SK-N-SH treated with all-trans-retinoic acid at 6 μM for 48 hours (cell line): ENCODE results near the gene SKAP2.

Experiments
- BACH2 ChIP-seq: fragments of 250-450 bp; sonication (Bioruptor Pico); IDR thresholded peaks from 2 replicates; pipeline ENCODE4 v1.9.0; 2021; ENCODE audit warnings: mild to moderate bottlenecking, borderline replicate concordance
- ZFP3 ChIP-seq: fragments of 250-450 bp; sonication (Bioruptor Pico); IDR thresholded peaks from 2 replicates; pipeline ENCODE4 v1.5.0; 2020; ENCODE audit warnings: mild to moderate bottlenecking, moderate library complexity
- ZNF565 ChIP-seq: fragments of 450-650 bp; formaldehyde crosslinking; conservative IDR thresholded peaks from 2 replicates; pipeline ENCODE4 v1.5.0; 2020; ENCODE audit warnings: low read depth, mild to moderate bottlenecking, moderate library complexity
- TF ChIP-seq, protein P1 (sequence below): fragments of 250-450 bp; sonication (Bioruptor Pico); IDR thresholded peaks from 2 replicates; pipeline ENCODE4 v1.8.0; 2020; ENCODE audit warnings: mild to moderate bottlenecking, moderate library complexity, borderline replicate concordance

DNA sequence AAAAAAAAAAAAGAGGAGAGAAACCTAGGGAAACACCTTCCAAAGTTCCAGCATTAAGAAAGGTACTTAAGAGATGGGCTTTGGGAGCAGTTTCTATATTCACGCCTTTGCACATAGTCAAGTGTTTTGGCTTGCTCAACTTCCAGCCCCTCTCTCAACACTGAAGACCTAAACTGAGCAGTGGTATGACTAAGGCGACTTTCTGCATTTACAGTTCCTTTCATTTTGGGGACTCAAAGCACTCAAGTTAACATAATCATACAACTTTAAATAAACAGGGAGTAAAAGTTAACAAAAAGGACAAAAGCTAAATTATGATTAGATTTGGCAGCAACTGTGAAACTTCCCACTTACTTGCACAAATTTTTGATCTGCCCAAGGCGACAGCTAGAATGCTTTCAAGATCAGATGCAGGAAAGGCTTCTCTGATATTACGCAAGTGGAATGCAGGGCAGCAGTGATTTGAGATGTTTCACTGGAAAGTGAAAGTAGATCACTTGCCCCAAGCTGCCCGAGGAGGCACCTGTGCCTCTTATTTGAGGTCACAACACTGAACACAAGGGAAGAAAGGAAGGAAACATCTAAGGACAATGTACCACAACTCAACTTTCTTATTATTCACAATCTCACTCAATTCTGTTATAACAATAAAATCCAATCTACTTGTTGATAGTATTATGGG, 199.5 kb downstream of the SKAP2 start:
- TF ChIP-seq ZNF565 (CRISPR knock-in tag), result no peak
- TF ChIP-seq BACH2 (CRISPR knock-in tag), result no peak
- no peak for TF ChIP-seq ZFP3 (CRISPR knock-in tag)
- TF ChIP-seq, protein P1, sequence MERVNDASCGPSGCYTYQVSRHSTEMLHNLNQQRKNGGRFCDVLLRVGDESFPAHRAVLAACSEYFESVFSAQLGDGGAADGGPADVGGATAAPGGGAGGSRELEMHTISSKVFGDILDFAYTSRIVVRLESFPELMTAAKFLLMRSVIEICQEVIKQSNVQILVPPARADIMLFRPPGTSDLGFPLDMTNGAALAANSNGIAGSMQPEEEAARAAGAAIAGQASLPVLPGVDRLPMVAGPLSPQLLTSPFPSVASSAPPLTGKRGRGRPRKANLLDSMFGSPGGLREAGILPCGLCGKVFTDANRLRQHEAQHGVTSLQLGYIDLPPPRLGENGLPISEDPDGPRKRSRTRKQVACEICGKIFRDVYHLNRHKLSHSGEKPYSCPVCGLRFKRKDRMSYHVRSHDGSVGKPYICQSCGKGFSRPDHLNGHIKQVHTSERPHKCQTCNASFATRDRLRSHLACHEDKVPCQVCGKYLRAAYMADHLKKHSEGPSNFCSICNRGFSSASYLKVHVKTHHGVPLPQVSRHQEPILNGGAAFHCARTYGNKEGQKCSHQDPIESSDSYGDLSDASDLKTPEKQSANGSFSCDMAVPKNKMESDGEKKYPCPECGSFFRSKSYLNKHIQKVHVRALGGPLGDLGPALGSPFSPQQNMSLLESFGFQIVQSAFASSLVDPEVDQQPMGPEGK (CRISPR knock-in tag), result no peak
